Right lobe of liver (tissue), 4 donors: ENCODE data around the gene FUT6.

Source experiments
- POLR2A ChIP-seq: fragments of 450-650 bp; IDR thresholded peaks from one replicate; pipeline ENCODE4 v1.6.1; 2017; ENCODE audit warnings: antibody characterized with exemption, mild to moderate bottlenecking
- TF ChIP-seq, protein P1 (sequence below), 4 donors: fragments of 200-600 bp in 3 of 4; fragments of 450-650 bp in 1 of 4; IDR thresholded peaks; one replicate each; pipeline versions ENCODE4 v1.5.1 to v1.8.0; 2016 to 2022; ENCODE audit warnings: antibody characterized with exemption in 4 of 4, mild to moderate bottlenecking in 2 of 4
- donor health status: DM: no; HTN: no; CAD: no.
- donor health status: DM: no; HTN: no; CAD: no.
- donor health status: DM: no; HTN: yes; CAD: no.

DNA sequence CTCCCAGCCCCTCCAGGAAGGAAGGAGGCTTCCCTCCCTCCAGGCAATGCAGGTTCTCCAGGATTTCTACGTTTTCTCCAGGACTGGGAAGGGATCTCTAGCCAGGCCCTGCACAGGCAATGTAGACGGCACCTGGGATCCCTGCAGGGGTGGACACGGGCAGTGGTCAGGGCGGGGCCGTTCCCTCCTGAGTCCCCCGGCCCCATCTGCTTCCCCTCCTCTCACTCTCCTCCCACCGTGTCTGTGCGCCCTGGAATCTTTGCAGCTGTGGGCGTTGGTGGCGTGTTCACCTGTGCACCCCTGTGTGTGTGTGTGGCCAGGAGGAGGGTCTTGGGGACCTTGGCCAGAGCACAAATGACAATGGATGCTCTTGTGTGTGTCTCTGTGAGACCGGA is 24.7 kb downstream of the FUT6 start:
- TF ChIP-seq, protein P1, sequence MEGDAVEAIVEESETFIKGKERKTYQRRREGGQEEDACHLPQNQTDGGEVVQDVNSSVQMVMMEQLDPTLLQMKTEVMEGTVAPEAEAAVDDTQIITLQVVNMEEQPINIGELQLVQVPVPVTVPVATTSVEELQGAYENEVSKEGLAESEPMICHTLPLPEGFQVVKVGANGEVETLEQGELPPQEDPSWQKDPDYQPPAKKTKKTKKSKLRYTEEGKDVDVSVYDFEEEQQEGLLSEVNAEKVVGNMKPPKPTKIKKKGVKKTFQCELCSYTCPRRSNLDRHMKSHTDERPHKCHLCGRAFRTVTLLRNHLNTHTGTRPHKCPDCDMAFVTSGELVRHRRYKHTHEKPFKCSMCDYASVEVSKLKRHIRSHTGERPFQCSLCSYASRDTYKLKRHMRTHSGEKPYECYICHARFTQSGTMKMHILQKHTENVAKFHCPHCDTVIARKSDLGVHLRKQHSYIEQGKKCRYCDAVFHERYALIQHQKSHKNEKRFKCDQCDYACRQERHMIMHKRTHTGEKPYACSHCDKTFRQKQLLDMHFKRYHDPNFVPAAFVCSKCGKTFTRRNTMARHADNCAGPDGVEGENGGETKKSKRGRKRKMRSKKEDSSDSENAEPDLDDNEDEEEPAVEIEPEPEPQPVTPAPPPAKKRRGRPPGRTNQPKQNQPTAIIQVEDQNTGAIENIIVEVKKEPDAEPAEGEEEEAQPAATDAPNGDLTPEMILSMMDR (IDR thresholded peaks at IDR 0.05), result no peak
- no peak for TF ChIP-seq POLR2A
